Fibroblast of mammary gland (primary cell): ENCODE results near the gene SPARCL1.
"Not testable (repeated sequence)": the region's sequence is repeated elsewhere in the genome, so short reads cannot be mapped to it uniquely, and the experiment has no call there.

Source experiments
- DNase-seq: peaks from one replicate; pipeline ENCODE4 v3.0.0-alpha.2; 2010; ENCODE audit warnings: low read depth
- H3K4me3 ChIP-seq: 2 replicates; pipeline ENCODE4 v1.5.1; 2011; ENCODE audit warnings: low read depth, mild to moderate bottlenecking, low read length, moderate library complexity; ENCODE audit not compliant: control insufficient read depth
- CTCF ChIP-seq: conservative IDR thresholded peaks from 2 replicates; pipeline ENCODE4 v1.5.1; 2011; ENCODE audit warnings: low read depth, low read length, inconsistent platforms; ENCODE audit not compliant: control insufficient read depth, insufficient read depth

SPARCL1 gene

GRCh38 chr4:87458913-87459312 lies 70.3 kb downstream of the SPARCL1 start:
- DNase-seq = no peak
- H3K4me3 ChIP-seq = no peak overlapping the region
- no peak for TF ChIP-seq CTCF

GRCh38 chr4:87451537-87451936 lies 77.6 kb downstream of the SPARCL1 start:
- H3K4me3 ChIP-seq = no peak overlapping the region
- TF ChIP-seq CTCF = peak; percentile 20
- DNase-seq = no peak

- not testable (repeated sequence) for DNase-seq, H3K4me3 ChIP-seq
Observed at GRCh38 chr4:87446375-87446774, 82.8 kb downstream of the SPARCL1 start.

GRCh38 chr4:87445964-87446363 lies 83.2 kb downstream of the SPARCL1 start:
- no peak for DNase-seq
- H3K4me3 ChIP-seq = no peak overlapping the region
- no peak for TF ChIP-seq CTCF

- no peak for DNase-seq
- no peak for TF ChIP-seq CTCF
- H3K4me3 ChIP-seq = no peak overlapping the region
Observed at GRCh38 chr4:87444741-87445140, 84.4 kb downstream of the SPARCL1 start.

GRCh38 chr4:87442889-87443288 lies 86.3 kb downstream of the SPARCL1 start:
- no peak for TF ChIP-seq CTCF
- DNase-seq = no peak
- H3K4me3 ChIP-seq = no peak overlapping the region

GRCh38 chr4:87433342-87433741 lies 95.8 kb downstream of the SPARCL1 start:
- no peak for TF ChIP-seq CTCF
- DNase-seq = no peak
- H3K4me3 ChIP-seq = no peak overlapping the region

GRCh38 chr4:87430038-87430437 lies 99.1 kb downstream of the SPARCL1 start:
- TF ChIP-seq CTCF = no peak
- H3K4me3 ChIP-seq = no peak overlapping the region
- DNase-seq = no peak
